ENCODE results near the gene FYN. TPM values are rescaled to one million over a fixed set of nuclear protein-coding genes. Genes with fewer than 3 reads are reported as not detected.

The FYN gene
- total RNA-seq, 1 donor from 2014 or later, result 525 TPM

GRCh38 chr6:111776236-111777221 lies 96.7 kb downstream of the FYN start:
- TF ChIP-seq CTCF (IDR thresholded peaks at IDR 0.05; ENCODE audit: partially characterized antibody, unreplicated experiment), result no peak
- H3K4me1 Mint-ChIP-seq (ENCODE audit: low read depth, unreplicated experiment), result peaks cover 57% of the 10 kb centered on the region
- H3K27ac Mint-ChIP-seq (ENCODE audit: unreplicated experiment), result peak overlapping the region; percentile 80
- no peak for DNase-seq
- peaks cover 10% of the 10 kb centered on the region for H3K9me3 Mint-ChIP-seq (ENCODE audit: unreplicated experiment)
- H3K27me3 Mint-ChIP-seq (ENCODE audit: unreplicated experiment), result peaks cover 6% of the 10 kb centered on the region
- H3K36me3 Mint-ChIP-seq (ENCODE audit: unreplicated experiment), result no peaks in the 10 kb centered on the region
- peak overlapping the region; percentile 51 for H3K4me3 Mint-ChIP-seq (ENCODE audit: unreplicated experiment)

- Mint-ChIP-seq H3K27ac (ENCODE audit: unreplicated experiment) (no peak overlapping the region), H3K4me1 (ENCODE audit: low read depth, unreplicated experiment) (peaks cover 58% of the 10 kb centered on the region), H3K9me3 (ENCODE audit: unreplicated experiment) (peaks cover 13% of the 10 kb centered on the region), H3K4me3 (ENCODE audit: unreplicated experiment) (peak overlapping the region; percentile 6), H3K27me3 (ENCODE audit: unreplicated experiment) (peaks cover 8% of the 10 kb centered on the region), H3K36me3 (ENCODE audit: unreplicated experiment) (no peaks in the 10 kb centered on the region)
- no peak for TF ChIP-seq CTCF (IDR thresholded peaks at IDR 0.05; ENCODE audit: partially characterized antibody, unreplicated experiment)
- DNase-seq, result no peak
Measured at GRCh38 chr6:111775145-111775922, 97.9 kb downstream of the FYN start.

DNA sequence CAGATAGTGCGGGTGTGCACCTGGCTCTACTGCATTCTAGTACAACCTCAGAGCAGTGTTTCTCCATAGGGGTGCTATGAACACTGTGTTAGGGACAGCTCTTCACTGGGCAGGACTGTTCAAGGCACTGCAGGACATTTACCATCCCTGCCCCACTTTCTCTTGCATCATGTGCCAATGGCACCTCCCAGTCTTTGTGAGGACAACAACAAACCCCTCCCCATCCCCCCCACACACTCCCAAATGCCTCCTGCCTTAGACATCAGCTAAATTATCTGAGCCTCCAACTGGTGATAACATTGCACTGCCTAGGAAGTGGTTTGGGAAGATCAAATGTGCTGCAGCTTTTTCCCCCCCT lies 98.9 kb downstream of the FYN start:
- peaks cover 61% of the 10 kb centered on the region for H3K4me1 Mint-ChIP-seq (ENCODE audit: low read depth, unreplicated experiment)

GRCh38 chr6:111773501-111774345 lies 99.5 kb downstream of the FYN start:
- H3K27ac Mint-ChIP-seq (ENCODE audit: unreplicated experiment), result peak overlapping the region; percentile 28
- H3K4me3 Mint-ChIP-seq (ENCODE audit: unreplicated experiment), result no peak overlapping the region
- H3K4me1 Mint-ChIP-seq (ENCODE audit: low read depth, unreplicated experiment), result peaks cover 67% of the 10 kb centered on the region
- no peak for TF ChIP-seq CTCF (IDR thresholded peaks at IDR 0.05; ENCODE audit: partially characterized antibody, unreplicated experiment)
- peaks cover 14% of the 10 kb centered on the region for H3K9me3 Mint-ChIP-seq (ENCODE audit: unreplicated experiment)
- peaks cover 10% of the 10 kb centered on the region for H3K27me3 Mint-ChIP-seq (ENCODE audit: unreplicated experiment)
- DNase-seq, result no peak
- H3K36me3 Mint-ChIP-seq (ENCODE audit: unreplicated experiment), result no peaks in the 10 kb centered on the region

More for the DNA sequence above, 98.9 kb downstream of the FYN start:
- DNase-seq, result no peak
- H3K27me3 Mint-ChIP-seq (ENCODE audit: unreplicated experiment), result peaks cover 10% of the 10 kb centered on the region
- no peaks in the 10 kb centered on the region for H3K36me3 Mint-ChIP-seq (ENCODE audit: unreplicated experiment)
- TF ChIP-seq CTCF (IDR thresholded peaks at IDR 0.05; ENCODE audit: partially characterized antibody, unreplicated experiment), result no peak
- H3K27ac Mint-ChIP-seq (ENCODE audit: unreplicated experiment), result peak overlapping the region; percentile 28
- no peak overlapping the region for H3K4me3 Mint-ChIP-seq (ENCODE audit: unreplicated experiment)
- peaks cover 13% of the 10 kb centered on the region for H3K9me3 Mint-ChIP-seq (ENCODE audit: unreplicated experiment)
